Stimulated activated CD8-positive, alpha-beta memory T cell treated with anti-CD3 and anti-CD28 coated beads, Interleukin-7, amount 100 ng/mL, for 24 hours (primary cell): ENCODE measurements around the gene SDR42E1.

Experiments used
- DNase-seq: peaks from one replicate; pipeline ENCODE4 v3.0.0-alpha.2; 2020; ENCODE audit warnings: low read depth

The SDR42E1 gene

DNA sequence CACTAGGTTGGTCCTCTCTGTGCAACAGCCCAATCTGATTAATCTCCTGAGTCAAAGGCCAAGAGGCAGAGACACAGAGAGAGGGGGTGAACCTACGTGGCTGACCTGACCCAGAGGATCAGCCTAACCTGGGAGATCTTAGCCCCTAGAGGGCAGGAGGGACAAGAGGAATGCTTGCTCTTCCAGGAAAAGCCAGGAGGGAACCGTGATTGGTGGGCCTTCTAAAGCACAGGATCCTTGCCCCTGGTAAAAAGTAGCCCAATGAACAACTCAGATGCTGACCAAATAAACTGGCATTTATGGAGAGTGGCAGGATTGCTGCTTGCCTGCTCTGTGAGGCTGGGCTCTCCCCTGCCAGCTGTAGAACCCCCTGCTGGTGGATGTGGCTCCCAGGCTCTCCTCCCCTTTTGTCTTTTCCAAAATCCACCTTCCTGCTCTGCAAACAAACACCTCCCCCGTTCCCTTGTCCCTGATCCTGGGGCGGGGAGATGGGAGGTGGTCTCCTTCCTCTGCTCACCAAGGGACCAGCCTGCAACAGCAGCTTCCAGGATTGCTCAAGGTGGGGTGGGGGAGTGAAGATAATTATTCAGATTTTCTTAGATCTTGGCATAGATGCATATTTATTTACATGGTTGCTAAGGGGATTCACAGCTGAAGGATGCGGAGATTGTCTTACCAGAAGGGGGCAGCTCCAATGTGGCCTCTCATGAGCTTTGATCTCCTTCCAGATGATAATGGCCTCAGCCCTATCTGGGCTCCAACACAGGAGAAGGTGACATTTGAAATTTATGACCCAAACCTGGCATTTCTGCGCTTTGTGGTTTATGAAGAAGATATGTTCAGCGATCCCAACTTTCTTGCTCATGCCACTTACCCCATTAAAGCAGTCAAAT is 71.9 kb downstream of the SDR42E1 start:
- no peak for DNase-seq
